MCF 10A (cell line): ENCODE data around the gene AK5. TPM values are rescaled to one million over a fixed set of nuclear protein-coding genes. Genes with fewer than 3 reads are reported as not detected.
A peak's percentile ranks its signal among the peaks of the same experiment; 100 is the strongest.

ENCODE experiments used
- BruUV-seq: library from RNA; stranded (reverse); fragments of 400-500 nt; replicated peaks from 2 replicates; lab custom pipeline; 2021; lab: Mats Ljungman, UMichigan
- CTCF ChIA-PET: fragments of 300-600 bp; sonication (Branson Sonifier 250); formaldehyde crosslinking; extraction: SDS; loops from one replicate; lab custom pipeline; 2021; ENCODE audit warnings: antibody characterized with exemption, inconsistent platforms; lab: Yijun Ruan, JAX
- POLR2A ChIA-PET: fragments of 300-600, 350-650 bp; sonication (Branson Sonifier 250); formaldehyde crosslinking; extraction: SDS; loops from one replicate; lab custom pipeline; 2020; ENCODE audit warnings: antibody characterized with exemption, inconsistent platforms; lab: Yijun Ruan, JAX
- DNase-seq: peaks from one replicate; pipeline ENCODE4 v3.0.0-alpha.2; 2018; ENCODE audit not compliant: unreplicated experiment
- H3K27ac Mint-ChIP-seq: one replicate; pipeline ENCODE4 v1.8.0; 2022; ENCODE audit warnings: mild to moderate bottlenecking, low read depth, mixed read lengths; ENCODE audit not compliant: unreplicated experiment
- H3K27me3 Mint-ChIP-seq: one replicate; pipeline ENCODE4 v1.8.0; 2022; ENCODE audit warnings: mixed read lengths; ENCODE audit not compliant: insufficient read depth, unreplicated experiment
- H3K36me3 Mint-ChIP-seq: one replicate; pipeline ENCODE4 v1.8.0; 2022; ENCODE audit warnings: mild to moderate bottlenecking, moderate library complexity, mixed read lengths; ENCODE audit not compliant: insufficient read depth, unreplicated experiment
- H3K4me1 Mint-ChIP-seq: one replicate; pipeline ENCODE4 v1.8.0; 2022; ENCODE audit warnings: mixed read lengths; ENCODE audit not compliant: insufficient read depth, unreplicated experiment
- H3K4me3 Mint-ChIP-seq: one replicate; pipeline ENCODE4 v1.8.0; 2022; ENCODE audit warnings: mild to moderate bottlenecking, moderate library complexity, mixed read lengths; ENCODE audit not compliant: unreplicated experiment
- H3K9me3 Mint-ChIP-seq: one replicate; pipeline ENCODE4 v1.8.0; 2022; ENCODE audit warnings: mixed read lengths; ENCODE audit not compliant: unreplicated experiment
- intact Hi-C: fragments of 100-400 bp; cut with micrococcal nuclease; formaldehyde crosslinking; loops from 2 replicates; pipeline ENCODE4 v1.14.1; 2022
- total RNA-seq: library from RNA; stranded (reverse); gene quantifications from 2 replicates; pipeline ENCODE4 v1.2.3, GENCODE V29; 2022
- TF ChIP-seq, protein P1 (sequence below): fragments of 200-600 bp; IDR thresholded peaks from one replicate; pipeline ENCODE4 v1.8.0; 2022; ENCODE audit warnings: antibody characterized with exemption, mild to moderate bottlenecking; ENCODE audit not compliant: unreplicated experiment

Gene AK5
- total RNA-seq, 1 experiment from 2014 or later: not detected

DNA sequence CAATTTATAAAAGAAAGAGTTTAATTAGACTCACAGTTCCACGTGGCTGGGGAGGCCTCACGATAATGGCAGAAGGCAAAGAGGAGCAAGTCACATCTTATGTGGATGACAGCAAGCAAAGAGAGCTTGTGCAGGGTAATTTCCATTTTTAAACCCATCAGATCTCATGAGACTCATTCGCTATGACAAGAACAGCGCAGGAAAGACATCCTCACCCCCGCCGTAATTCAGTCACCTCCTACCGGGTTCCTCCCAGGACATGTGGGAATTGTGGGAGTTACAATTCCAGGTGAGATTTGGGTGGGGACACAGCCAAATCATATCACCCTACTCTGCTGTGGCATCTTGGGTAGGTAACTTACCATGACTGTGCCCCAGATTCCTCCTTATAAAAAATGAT, 79.8 kb downstream of the AK5 start:
- Mint-ChIP-seq H3K27me3 (peaks cover 12% of the 10 kb centered on the region), H3K36me3 (no peaks in the 10 kb centered on the region), H3K27ac (no peak overlapping the region), H3K4me1 (no peaks in the 10 kb centered on the region), H3K4me3 (no peak overlapping the region), H3K9me3 (no peaks in the 10 kb centered on the region)
- no peak for DNase-seq
- intact Hi-C loops: no loop called here
- CTCF ChIA-PET: no interaction called here
- TF ChIP-seq, protein P1, sequence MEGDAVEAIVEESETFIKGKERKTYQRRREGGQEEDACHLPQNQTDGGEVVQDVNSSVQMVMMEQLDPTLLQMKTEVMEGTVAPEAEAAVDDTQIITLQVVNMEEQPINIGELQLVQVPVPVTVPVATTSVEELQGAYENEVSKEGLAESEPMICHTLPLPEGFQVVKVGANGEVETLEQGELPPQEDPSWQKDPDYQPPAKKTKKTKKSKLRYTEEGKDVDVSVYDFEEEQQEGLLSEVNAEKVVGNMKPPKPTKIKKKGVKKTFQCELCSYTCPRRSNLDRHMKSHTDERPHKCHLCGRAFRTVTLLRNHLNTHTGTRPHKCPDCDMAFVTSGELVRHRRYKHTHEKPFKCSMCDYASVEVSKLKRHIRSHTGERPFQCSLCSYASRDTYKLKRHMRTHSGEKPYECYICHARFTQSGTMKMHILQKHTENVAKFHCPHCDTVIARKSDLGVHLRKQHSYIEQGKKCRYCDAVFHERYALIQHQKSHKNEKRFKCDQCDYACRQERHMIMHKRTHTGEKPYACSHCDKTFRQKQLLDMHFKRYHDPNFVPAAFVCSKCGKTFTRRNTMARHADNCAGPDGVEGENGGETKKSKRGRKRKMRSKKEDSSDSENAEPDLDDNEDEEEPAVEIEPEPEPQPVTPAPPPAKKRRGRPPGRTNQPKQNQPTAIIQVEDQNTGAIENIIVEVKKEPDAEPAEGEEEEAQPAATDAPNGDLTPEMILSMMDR: no peak
- no TSS peak for BruUV-seq
- POLR2A ChIA-PET: no interaction called here

DNA sequence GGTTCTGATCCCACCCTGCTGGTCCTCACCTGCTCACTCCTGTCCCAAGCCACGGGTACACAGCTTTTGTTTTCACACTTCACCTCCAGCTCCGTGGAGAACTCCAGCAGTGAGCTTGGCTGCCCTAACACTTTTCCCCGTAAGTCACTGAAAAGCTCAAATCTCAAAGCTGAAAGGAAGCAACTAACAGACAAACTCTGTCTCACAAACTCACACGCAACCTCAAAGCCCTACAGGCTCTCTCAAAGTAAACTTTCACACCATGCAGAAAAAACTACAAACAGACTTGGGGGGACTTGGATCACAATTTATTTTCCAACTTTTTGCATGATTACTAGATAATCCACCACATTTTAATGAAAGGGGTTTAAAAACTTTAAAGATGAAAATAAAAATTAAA, 88.3 kb downstream of the AK5 start:
- Mint-ChIP-seq H3K4me1 (no peaks in the 10 kb centered on the region), H3K27ac (no peak overlapping the region), H3K4me3 (no peak overlapping the region), H3K36me3 (no peaks in the 10 kb centered on the region), H3K9me3 (no peaks in the 10 kb centered on the region), H3K27me3 (no peaks in the 10 kb centered on the region)
- no peak for DNase-seq
- TF ChIP-seq, protein P1: no peak
- ChIA-PET CTCF (no interaction called here), POLR2A (interaction anchor here (0.8 kb wide), 1 partner anchor 29 kb away, joined by 5 read pairs; no protein-coding TSS in a partner anchor)
- BruUV-seq: no TSS peak
- intact Hi-C loops: no loop called here

DNA sequence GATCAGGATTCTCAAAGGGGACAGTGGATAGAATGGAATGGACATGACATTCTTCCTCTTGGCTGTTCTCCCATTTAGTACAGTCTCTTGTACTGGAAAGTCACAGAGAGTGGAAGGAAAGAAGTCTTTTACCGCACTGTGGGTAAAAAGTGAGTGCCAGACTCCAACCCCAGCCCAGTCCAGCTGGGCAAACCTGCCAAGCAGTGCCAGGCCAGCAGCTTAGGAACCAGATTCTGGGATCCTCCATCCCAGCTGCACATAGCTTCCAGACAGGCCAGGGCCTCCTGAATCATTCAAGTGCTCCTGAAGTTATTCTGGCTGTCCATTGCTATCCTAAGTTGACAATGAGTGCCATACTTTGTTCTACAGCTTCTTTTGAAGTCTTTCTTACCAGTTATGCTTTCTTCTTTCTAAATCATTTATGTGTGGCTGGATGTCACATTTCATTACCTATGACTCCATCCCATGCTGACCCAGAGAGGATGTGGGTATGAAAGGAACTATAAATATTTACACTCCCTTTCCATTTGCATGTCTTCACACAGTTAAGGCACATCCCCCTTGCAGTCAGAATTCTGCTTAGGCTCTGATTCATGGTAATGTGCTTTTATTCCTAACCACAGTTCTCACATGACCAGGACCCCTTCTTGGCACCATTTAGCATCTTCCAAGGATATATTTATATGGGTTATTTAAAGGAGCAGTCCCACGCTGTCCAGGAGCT, 88.9 kb downstream of the AK5 start:
- no peak overlapping the region for H3K27ac Mint-ChIP-seq
- ChIA-PET POLR2A (interaction anchor here (0.8 kb wide), 1 partner anchor 29 kb away, joined by 5 read pairs; no protein-coding TSS in a partner anchor), CTCF (no interaction called here)
- no peaks in the 10 kb centered on the region for H3K9me3 Mint-ChIP-seq
- no peaks in the 10 kb centered on the region for H3K4me1 Mint-ChIP-seq
- intact Hi-C loops: no loop called here
- no TSS peak for BruUV-seq
- TF ChIP-seq, protein P1: no peak
- no peaks in the 10 kb centered on the region for H3K27me3 Mint-ChIP-seq
- DNase-seq: peak; percentile 1
- no peaks in the 10 kb centered on the region for H3K36me3 Mint-ChIP-seq
- no peak overlapping the region for H3K4me3 Mint-ChIP-seq

DNA sequence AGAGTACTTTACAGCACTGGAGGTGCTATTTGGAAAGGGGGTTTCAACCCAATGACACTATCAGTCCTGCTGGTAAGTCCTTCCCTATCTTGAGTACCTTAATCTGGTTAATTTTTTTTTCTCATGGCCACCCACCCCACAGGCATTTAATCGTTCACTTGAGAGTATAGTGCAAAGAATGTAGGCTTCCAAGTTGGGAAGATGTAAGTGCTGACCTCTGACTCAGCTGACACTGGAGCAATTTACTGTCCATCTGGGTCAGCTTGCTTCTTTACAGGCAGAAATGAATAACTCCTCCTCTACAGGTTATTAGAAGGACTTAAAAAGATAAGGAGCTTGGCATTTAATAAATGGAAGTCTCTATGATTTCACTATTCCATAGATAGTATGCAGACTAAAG, 89.6 kb downstream of the AK5 start:
- H3K27me3 Mint-ChIP-seq: no peaks in the 10 kb centered on the region
- no peak overlapping the region for H3K27ac Mint-ChIP-seq
- no peaks in the 10 kb centered on the region for H3K36me3 Mint-ChIP-seq
- no peaks in the 10 kb centered on the region for H3K9me3 Mint-ChIP-seq
- DNase-seq: no peak
- BruUV-seq: no TSS peak
- intact Hi-C loops: no loop called here
- ChIA-PET CTCF (interaction anchor here (0.6 kb wide), 1 partner anchor 217 kb away, joined by 3 read pairs; no protein-coding TSS in a partner anchor), POLR2A (no interaction called here)
- no peak overlapping the region for H3K4me3 Mint-ChIP-seq
- H3K4me1 Mint-ChIP-seq: no peaks in the 10 kb centered on the region
- TF ChIP-seq, protein P1: no peak
